Activated CD4-positive, alpha-beta T cell treated with anti-CD3 and anti-CD28 coated beads, Interleukin-2, amount 10 ng/mL, durations not matched to agents 7 days and 5 days (primary cell): Measurements from ENCODE around the gene VWA1. TPM values are rescaled to one million over a fixed set of nuclear protein-coding genes. Genes with fewer than 3 reads are reported as not detected.
"Not testable (repeated sequence)": the region's sequence is repeated elsewhere in the genome, so short reads cannot be mapped to it uniquely, and the experiment has no call there.

Experiments
- CTCF ChIA-PET: fragments of 350-600 bp; sonication (Branson Sonifier 250); formaldehyde crosslinking; loops from one replicate; lab custom pipeline; 2021; ENCODE audit warnings: antibody characterized with exemption; lab: Charles Lee
- POLR2A ChIA-PET: fragments of 350-600 bp; sonication (Branson Sonifier 250); formaldehyde crosslinking; loops from one replicate; lab custom pipeline; 2021; ENCODE audit warnings: antibody characterized with exemption; lab: Charles Lee
- DNase-seq: peaks from one replicate; pipeline ENCODE4 v3.0.0-alpha.2; 2020
- H3K27ac Mint-ChIP-seq: one replicate; pipeline ENCODE4 v1.8.0; 2021; ENCODE audit warnings: mild to moderate bottlenecking, moderate library complexity, mixed read lengths
- H3K27me3 Mint-ChIP-seq: one replicate; pipeline ENCODE4 v1.8.0; 2021; ENCODE audit warnings: mixed read lengths
- H3K36me3 Mint-ChIP-seq: one replicate; pipeline ENCODE4 v1.8.0; 2021; ENCODE audit warnings: low read depth, mixed read lengths
- H3K4me1 Mint-ChIP-seq: one replicate; pipeline ENCODE4 v1.8.0; 2021; ENCODE audit warnings: mixed read lengths
- H3K4me3 Mint-ChIP-seq: one replicate; pipeline ENCODE4 v1.8.0; 2021; ENCODE audit warnings: mild to moderate bottlenecking, moderate library complexity, mixed read lengths
- H3K9me3 Mint-ChIP-seq: one replicate; pipeline ENCODE4 v1.8.0; 2021; ENCODE audit warnings: mixed read lengths
- total RNA-seq, 2 experiments: library from RNA; stranded (reverse); gene quantifications; one replicate each; pipeline ENCODE4 v1.2.3, GENCODE V29; 2021

Gene VWA1
- total RNA-seq, 2 experiments from 2014 or later: 0.10 to 0.12 TPM

- Mint-ChIP-seq H3K4me3 (no peak within 1 kb of the TSS), H3K4me1 (no peaks in the 10 kb centered on the region), H3K27ac (no peak within 1 kb of the TSS), H3K27me3 (no peaks in the 10 kb centered on the region), H3K36me3 (no peaks in the 10 kb centered on the region), H3K9me3 (no peaks in the 10 kb centered on the region)
- ChIA-PET CTCF (no interaction called here), POLR2A (no interaction called here)
- no peak for DNase-seq
Measured at GRCh38 chr1:1449099-1449739, 13.7 kb downstream of the VWA1 start, which contains the start of gene ATAD3C. TSS of gene ATAD3C (plus strand) at chr1:1449689. CDS start at chr1:1450684, 995 bp downstream.

GRCh38 chr1:1450616-1451015, 15.1 kb downstream of the VWA1 start:
- not testable (repeated sequence) for H3K9me3 Mint-ChIP-seq

GRCh38 chr1:1451696-1452364, 16.3 kb downstream of the VWA1 start:
- H3K27ac Mint-ChIP-seq: no peak overlapping the region
- POLR2A ChIA-PET: no interaction called here
- H3K4me3 Mint-ChIP-seq: no peak overlapping the region
- no peaks in the 10 kb centered on the region for H3K9me3 Mint-ChIP-seq
- CTCF ChIA-PET: no interaction called here
- H3K27me3 Mint-ChIP-seq: no peaks in the 10 kb centered on the region
- no peak for DNase-seq
- H3K4me1 Mint-ChIP-seq: no peaks in the 10 kb centered on the region
- H3K36me3 Mint-ChIP-seq: no peaks in the 10 kb centered on the region

More at GRCh38 chr1:1450616-1451015, 15.1 kb downstream of the VWA1 start:
- H3K27ac Mint-ChIP-seq, DNase-seq, H3K36me3 Mint-ChIP-seq, H3K4me1 Mint-ChIP-seq, H3K27me3 Mint-ChIP-seq, H3K4me3 Mint-ChIP-seq, POLR2A ChIA-PET: not testable (repeated sequence)
- CTCF ChIA-PET: interaction anchor here (0.6 to 0.7 kb wide), 2 partner anchors 80 to 167 kb away, joined by 3 to 4 read pairs; no protein-coding TSS in a partner anchor

GRCh38 chr1:1452365-1452739, 16.9 kb downstream of the VWA1 start:
- POLR2A ChIA-PET, H3K27me3 Mint-ChIP-seq, CTCF ChIA-PET: not testable (repeated sequence)

GRCh38 chr1:1452882-1453281, 17.4 kb downstream of the VWA1 start:
- POLR2A ChIA-PET: no interaction called here

More at GRCh38 chr1:1452365-1452739, 16.9 kb downstream of the VWA1 start:
- H3K36me3 Mint-ChIP-seq, DNase-seq, H3K9me3 Mint-ChIP-seq, H3K27ac Mint-ChIP-seq, H3K4me1 Mint-ChIP-seq, H3K4me3 Mint-ChIP-seq: not testable (repeated sequence)

GRCh38 chr1:1454286-1455056, 19.0 kb downstream of the VWA1 start:
- H3K27me3 Mint-ChIP-seq, H3K27ac Mint-ChIP-seq, H3K4me1 Mint-ChIP-seq, CTCF ChIA-PET, H3K4me3 Mint-ChIP-seq, DNase-seq, POLR2A ChIA-PET, H3K36me3 Mint-ChIP-seq, H3K9me3 Mint-ChIP-seq: not testable (repeated sequence)

More at GRCh38 chr1:1452882-1453281, 17.4 kb downstream of the VWA1 start:
- Mint-ChIP-seq H3K4me3 (no peak overlapping the region), H3K36me3 (no peaks in the 10 kb centered on the region), H3K4me1 (no peaks in the 10 kb centered on the region), H3K27ac (no peak overlapping the region), H3K9me3 (no peaks in the 10 kb centered on the region), H3K27me3 (no peaks in the 10 kb centered on the region)
- CTCF ChIA-PET: no interaction called here
- DNase-seq: no peak

GRCh38 chr1:1455366-1455884, 19.9 kb downstream of the VWA1 start:
- no peak overlapping the region for H3K4me3 Mint-ChIP-seq
- H3K9me3 Mint-ChIP-seq: no peaks in the 10 kb centered on the region
- POLR2A ChIA-PET: no interaction called here
- H3K4me1 Mint-ChIP-seq: no peaks in the 10 kb centered on the region
- CTCF ChIA-PET: no interaction called here
- H3K27me3 Mint-ChIP-seq: no peaks in the 10 kb centered on the region
- DNase-seq: no peak
- no peak overlapping the region for H3K27ac Mint-ChIP-seq
- no peaks in the 10 kb centered on the region for H3K36me3 Mint-ChIP-seq

GRCh38 chr1:1455934-1456333, 20.4 kb downstream of the VWA1 start:
- H3K27ac Mint-ChIP-seq, H3K4me3 Mint-ChIP-seq, CTCF ChIA-PET, H3K9me3 Mint-ChIP-seq, H3K27me3 Mint-ChIP-seq, H3K36me3 Mint-ChIP-seq, POLR2A ChIA-PET, DNase-seq, H3K4me1 Mint-ChIP-seq: not testable (repeated sequence)

- DNase-seq, H3K27ac Mint-ChIP-seq, H3K4me1 Mint-ChIP-seq, CTCF ChIA-PET, H3K9me3 Mint-ChIP-seq, H3K4me3 Mint-ChIP-seq, H3K36me3 Mint-ChIP-seq, H3K27me3 Mint-ChIP-seq: not testable (repeated sequence)
- POLR2A ChIA-PET: interaction anchor here (0.6 kb wide), 1 partner anchor 1365 kb away, joined by 3 read pairs; no protein-coding TSS in a partner anchor
Measured at GRCh38 chr1:1456683-1457255, 21.3 kb downstream of the VWA1 start.

GRCh38 chr1:1459156-1459555, 23.7 kb downstream of the VWA1 start:
- H3K9me3 Mint-ChIP-seq, DNase-seq, POLR2A ChIA-PET, H3K4me3 Mint-ChIP-seq, H3K27me3 Mint-ChIP-seq, H3K27ac Mint-ChIP-seq, CTCF ChIA-PET, H3K4me1 Mint-ChIP-seq, H3K36me3 Mint-ChIP-seq: not testable (repeated sequence)

- DNase-seq, H3K27me3 Mint-ChIP-seq, CTCF ChIA-PET, H3K9me3 Mint-ChIP-seq, H3K4me3 Mint-ChIP-seq, H3K4me1 Mint-ChIP-seq, H3K27ac Mint-ChIP-seq, H3K36me3 Mint-ChIP-seq, POLR2A ChIA-PET: not testable (repeated sequence)
Measured at GRCh38 chr1:1459711-1460110, 24.2 kb downstream of the VWA1 start.

- ChIA-PET POLR2A (no interaction called here), CTCF (no interaction called here)
- no peak for DNase-seq
- H3K27me3 Mint-ChIP-seq: no peaks in the 10 kb centered on the region
- H3K4me3 Mint-ChIP-seq: no peak overlapping the region
- no peak overlapping the region for H3K27ac Mint-ChIP-seq
- H3K9me3 Mint-ChIP-seq: no peaks in the 10 kb centered on the region
- H3K4me1 Mint-ChIP-seq: peaks cover under 1% of the 10 kb centered on the region
- no peaks in the 10 kb centered on the region for H3K36me3 Mint-ChIP-seq
Measured at GRCh38 chr1:1460540-1461130, 25.1 kb downstream of the VWA1 start.
